T47D (cell line): ENCODE results near the gene STIL.
A peak's percentile ranks its signal among the peaks of the same experiment; 100 is the strongest.
"Not testable (repeated sequence)": the region's sequence is repeated elsewhere in the genome, so short reads cannot be mapped to it uniquely, and the experiment has no call there.

Experiments used
- DNase-seq, 2 experiments: peaks; one replicate each; pipeline versions ENCODE4 v3.0.0 to v3.0.0-alpha.2; 2011 to 2012; ENCODE audit warnings: low read depth in 1 of 2, low spot score in 1 of 2
- JUND ChIP-seq: IDR thresholded peaks from 2 replicates; pipeline ENCODE4 v1.6.1; 2012; ENCODE audit warnings: low read depth
- in situ Hi-C: cut with HindIII; loops from 2 replicates; pipeline ENCODE4 v1.10.0; 2016; ENCODE audit warnings: low sequenced_read_pairs, low pct_unique_long_range_greater_than_20kb

The STIL gene

GRCh38 chr1:47333578-47333921, 19.6 kb upstream of the STIL start, which contains the start of gene CMPK1:
CMPK1 (plus strand) TSS chr1:47333790; CDS start chr1:47333946, 156 bp downstream.
- in situ Hi-C loops: no loop called here
- peak; percentile 59 to 84 for DNase-seq
- TF ChIP-seq JUND: no peak

GRCh38 chr1:47332779-47333577, 19.0 kb upstream of the STIL start:
- TF ChIP-seq JUND: no peak
- in situ Hi-C loops: no loop called here
- DNase-seq: peak in 1 of 2 experiments; percentile 18

- in situ Hi-C loops: no loop called here
- no peak for TF ChIP-seq JUND
- DNase-seq: no peak
Measured at GRCh38 chr1:47331875-47332274, 17.9 kb upstream of the STIL start.

GRCh38 chr1:47330212-47330611, 16.3 kb upstream of the STIL start:
- in situ Hi-C loops: no loop called here
- TF ChIP-seq JUND: no peak
- DNase-seq: no peak

GRCh38 chr1:47328992-47329391, 15.0 kb upstream of the STIL start:
- no peak for TF ChIP-seq JUND
- in situ Hi-C loops: no loop called here
- no peak for DNase-seq

GRCh38 chr1:47326271-47326670, 12.3 kb upstream of the STIL start:
- in situ Hi-C loops: no loop called here
- TF ChIP-seq JUND: no peak
- no peak for DNase-seq

- no peak for TF ChIP-seq JUND
- in situ Hi-C loops: no loop called here
- no peak for DNase-seq
Measured at GRCh38 chr1:47325528-47325927, 11.6 kb upstream of the STIL start.

- in situ Hi-C loops: no loop called here
- TF ChIP-seq JUND: no peak
Measured at GRCh38 chr1:47324682-47325081, 10.7 kb upstream of the STIL start.

GRCh38 chr1:47323599-47324031, 9.7 kb upstream of the STIL start:
- no peak for TF ChIP-seq JUND
- in situ Hi-C loops: no loop called here
- no peak for DNase-seq

More at GRCh38 chr1:47324682-47325081, 10.7 kb upstream of the STIL start:
- DNase-seq: no peak

- in situ Hi-C loops, DNase-seq: not testable (repeated sequence)
Measured at GRCh38 chr1:47319968-47320367, 6.0 kb upstream of the STIL start.

- TF ChIP-seq JUND: no peak
- peak in 1 of 2 experiments; percentile 5 for DNase-seq
Measured at GRCh38 chr1:47317841-47318240, 3.9 kb upstream of the STIL start.

GRCh38 chr1:47309427-47309826, 4.5 kb downstream of the STIL start:
- DNase-seq: no peak
- in situ Hi-C loops: no loop called here
- no peak for TF ChIP-seq JUND

More at GRCh38 chr1:47317841-47318240, 3.9 kb upstream of the STIL start:
- in situ Hi-C loops: no loop called here

- in situ Hi-C loops: no loop called here
- no peak for TF ChIP-seq JUND
- DNase-seq: no peak
Measured at GRCh38 chr1:47302472-47302871, 11.5 kb downstream of the STIL start.
